Body of pancreas (tissue), 4 donors: Measurements from ENCODE around the gene RCAN2.

ENCODE experiments used
- CTCF ChIP-seq, 7 experiments: fragments of 450-650 bp in 4 of 7; fragments of 200-600 bp in 3 of 7; sonication (generic) in 3 of 7; IDR thresholded peaks; one replicate each; pipeline ENCODE4 v1.5.1; 2016 to 2019; ENCODE audit warnings: antibody characterized with exemption in 7 of 7
- POLR2A ChIP-seq, 3 donors: fragments of 450-650 bp; IDR thresholded peaks; one replicate each; pipeline ENCODE4 v1.6.1; 2016; ENCODE audit warnings: antibody characterized with exemption in 3 of 3, mild to moderate bottlenecking in 2 of 3

GRCh38 chr6:46240866-46241565, 250.2 kb downstream of the RCAN2 start:
- TF ChIP-seq CTCF (IDR thresholded peaks at IDR 0.05), result no peak
- no peak for TF ChIP-seq POLR2A (IDR thresholded peaks at IDR 0.05)
